DND-41 (cell line): ENCODE results near the gene LMNTD2.
"Not testable (repeated sequence)": the region's sequence is repeated elsewhere in the genome, so short reads cannot be mapped to it uniquely, and the experiment has no call there.

Source experiments
- ATAC-seq: fragments of 200-7000 bp; cut with Tn5 transposase; 3 replicates; pipeline ENCODE4 v1.9.1; 2021; ENCODE audit warnings: low read depth; ENCODE audit not compliant: insufficient read depth
- DNase-seq: peaks from one replicate; pipeline ENCODE4 v3.0.0-alpha.2; 2020
- H2AFZ ChIP-seq: 2 replicates; pipeline ENCODE4 v1.6.0; 2012; ENCODE audit warnings: low read depth, low read length
- H3K27ac ChIP-seq: 2 replicates; pipeline ENCODE4 v1.5.1; 2012; ENCODE audit warnings: low read length, inconsistent platforms
- H3K27me3 ChIP-seq: fragments of 200-600 bp; sonication (generic); 2 replicates; pipeline ENCODE4 v1.6.0; 2012; ENCODE audit warnings: low read length, mild to moderate bottlenecking, inconsistent platforms; ENCODE audit not compliant: insufficient read depth, poor library complexity
- H3K36me3 ChIP-seq: 2 replicates; pipeline ENCODE4 v1.5.1; 2012; ENCODE audit warnings: low read length, inconsistent platforms; ENCODE audit not compliant: insufficient read depth
- H3K4me1 ChIP-seq: 2 replicates; pipeline ENCODE4 v1.5.1; 2012; ENCODE audit warnings: mild to moderate bottlenecking, low read length; ENCODE audit not compliant: insufficient read depth
- H3K4me2 ChIP-seq: 2 replicates; pipeline ENCODE4 v1.6.0; 2012; ENCODE audit warnings: mild to moderate bottlenecking, moderate library complexity, low read length, inconsistent platforms; ENCODE audit not compliant: insufficient read depth
- H3K4me3 ChIP-seq, 2 experiments: fragments of 200-600 bp in 1 of 2; shearing (Covaris generic) in 1 of 2; 2 replicates each; pipeline ENCODE4 v1.5.1; 2012 to 2016; ENCODE audit warnings: inconsistent platforms in 2 of 2, low read length in 2 of 2, mild to moderate bottlenecking in 2 of 2, low read depth in 1 of 2, moderate library complexity in 1 of 2
- H3K79me2 ChIP-seq: 2 replicates; pipeline ENCODE4 v1.6.0; 2012; ENCODE audit warnings: low read length, inconsistent platforms; ENCODE audit not compliant: insufficient read depth
- H3K9ac ChIP-seq: 2 replicates; pipeline ENCODE4 v1.6.0; 2012; ENCODE audit warnings: low read depth, mild to moderate bottlenecking, inconsistent platforms, low read length, moderate library complexity
- H3K9me3 ChIP-seq: 2 replicates; pipeline ENCODE4 v1.5.1; 2012; ENCODE audit warnings: low read length, moderate library complexity, mild to moderate bottlenecking, inconsistent platforms; ENCODE audit not compliant: insufficient read depth, severe bottlenecking
- H4K20me1 ChIP-seq: 2 replicates; pipeline ENCODE4 v1.6.0; 2012; ENCODE audit warnings: low read length; ENCODE audit not compliant: insufficient read depth
- EZH2 ChIP-seq: IDR thresholded peaks from 3 replicates; pipeline ENCODE4 v1.6.1; 2012; ENCODE audit warnings: borderline replicate concordance, low read depth, mild to moderate bottlenecking, moderate library complexity, low read length, inconsistent platforms; ENCODE audit not compliant: severe bottlenecking
- TF ChIP-seq, protein P1 (sequence below): IDR thresholded peaks from 2 replicates; pipeline ENCODE4 v1.5.1; 2012; ENCODE audit warnings: borderline replicate concordance, low read length, moderate library complexity, mild to moderate bottlenecking; ENCODE audit not compliant: poor library complexity, severe bottlenecking; ENCODE audit errors: extremely low read depth

The LMNTD2 gene

GRCh38 chr11:520428-521176, 39.9 kb downstream of the LMNTD2 start:
- H4K20me1 ChIP-seq = no peaks in the 10 kb centered on the region
- H3K4me3 ChIP-seq = no peak overlapping the region
- H3K9ac ChIP-seq = no peak overlapping the region
- no peak overlapping the region for H3K4me2 ChIP-seq
- no peaks in the 10 kb centered on the region for H3K27me3 ChIP-seq
- H3K4me1 ChIP-seq = no peaks in the 10 kb centered on the region
- H3K36me3 ChIP-seq = no peaks in the 10 kb centered on the region
- TF ChIP-seq, protein P1, sequence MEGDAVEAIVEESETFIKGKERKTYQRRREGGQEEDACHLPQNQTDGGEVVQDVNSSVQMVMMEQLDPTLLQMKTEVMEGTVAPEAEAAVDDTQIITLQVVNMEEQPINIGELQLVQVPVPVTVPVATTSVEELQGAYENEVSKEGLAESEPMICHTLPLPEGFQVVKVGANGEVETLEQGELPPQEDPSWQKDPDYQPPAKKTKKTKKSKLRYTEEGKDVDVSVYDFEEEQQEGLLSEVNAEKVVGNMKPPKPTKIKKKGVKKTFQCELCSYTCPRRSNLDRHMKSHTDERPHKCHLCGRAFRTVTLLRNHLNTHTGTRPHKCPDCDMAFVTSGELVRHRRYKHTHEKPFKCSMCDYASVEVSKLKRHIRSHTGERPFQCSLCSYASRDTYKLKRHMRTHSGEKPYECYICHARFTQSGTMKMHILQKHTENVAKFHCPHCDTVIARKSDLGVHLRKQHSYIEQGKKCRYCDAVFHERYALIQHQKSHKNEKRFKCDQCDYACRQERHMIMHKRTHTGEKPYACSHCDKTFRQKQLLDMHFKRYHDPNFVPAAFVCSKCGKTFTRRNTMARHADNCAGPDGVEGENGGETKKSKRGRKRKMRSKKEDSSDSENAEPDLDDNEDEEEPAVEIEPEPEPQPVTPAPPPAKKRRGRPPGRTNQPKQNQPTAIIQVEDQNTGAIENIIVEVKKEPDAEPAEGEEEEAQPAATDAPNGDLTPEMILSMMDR = no peak
- no peak for TF ChIP-seq EZH2
- ATAC-seq = no peak
- H3K79me2 ChIP-seq = no peaks in the 10 kb centered on the region
- no peak overlapping the region for H3K27ac ChIP-seq
- no peak for DNase-seq
- H2AFZ ChIP-seq = no peak overlapping the region
- H3K9me3 ChIP-seq = peaks cover 5% of the 10 kb centered on the region

GRCh38 chr11:518463-519202, 41.9 kb downstream of the LMNTD2 start:
- Histone ChIP-seq H3K27ac (no peak overlapping the region), H3K27me3 (no peaks in the 10 kb centered on the region), H3K4me3 (no peak overlapping the region), H4K20me1 (no peaks in the 10 kb centered on the region), H3K4me2 (no peak overlapping the region), H3K79me2 (no peaks in the 10 kb centered on the region), H2AFZ (no peak overlapping the region), H3K9me3 (peaks cover 5% of the 10 kb centered on the region), H3K4me1 (no peaks in the 10 kb centered on the region), H3K36me3 (peaks cover 3% of the 10 kb centered on the region; the same call in 1 of the 2 replicates), H3K9ac (no peak overlapping the region)
- no peak for ATAC-seq
- TF ChIP-seq EZH2 = no peak
- TF ChIP-seq, protein P1 = peak; percentile 27
- no peak for DNase-seq

GRCh38 chr11:516918-517685, 43.4 kb downstream of the LMNTD2 start:
- peak; percentile 27 for DNase-seq
- not testable (repeated sequence) for H3K79me2 ChIP-seq, H3K36me3 ChIP-seq, H4K20me1 ChIP-seq, H3K27me3 ChIP-seq, H3K9me3 ChIP-seq, H3K4me1 ChIP-seq, ATAC-seq, H3K27ac ChIP-seq, H3K9ac ChIP-seq, H3K4me2 ChIP-seq, H2AFZ ChIP-seq, H3K4me3 ChIP-seq
